GM18505 (cell line): ENCODE measurements around the gene RRAS.

Source experiments
- ATAC-seq: cut with Tn5 transposase; IDR thresholded peaks from one replicate; pipeline ENCODE4 v1.9.1; 2021; ENCODE audit not compliant: unreplicated experiment
- POLR2A ChIP-seq: IDR thresholded peaks from 4 replicates; pipeline ENCODE4 v1.6.1; 2011; ENCODE audit warnings: borderline replicate concordance; ENCODE audit not compliant: insufficient read depth, insufficient read length; ENCODE audit errors: extremely low read depth

The RRAS gene

DNA sequence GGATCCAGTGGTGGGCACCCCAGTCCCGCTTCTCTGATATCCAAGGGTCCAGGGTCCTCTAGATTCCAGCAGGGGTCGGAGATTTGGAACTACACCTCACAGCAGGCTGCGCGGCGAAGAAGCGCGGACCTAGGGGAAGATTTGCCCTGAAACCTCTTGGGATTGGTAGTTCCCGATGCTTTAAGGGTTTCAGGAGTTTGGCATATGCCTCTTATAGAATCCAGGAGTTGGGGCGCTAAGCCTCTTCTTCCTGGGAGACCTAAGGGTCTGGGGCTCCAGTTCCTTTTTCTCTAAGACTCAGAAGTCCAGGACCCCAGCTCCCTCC lies 26.1 kb upstream of the RRAS start:
- ATAC-seq: no peak
- no peak for TF ChIP-seq POLR2A

DNA sequence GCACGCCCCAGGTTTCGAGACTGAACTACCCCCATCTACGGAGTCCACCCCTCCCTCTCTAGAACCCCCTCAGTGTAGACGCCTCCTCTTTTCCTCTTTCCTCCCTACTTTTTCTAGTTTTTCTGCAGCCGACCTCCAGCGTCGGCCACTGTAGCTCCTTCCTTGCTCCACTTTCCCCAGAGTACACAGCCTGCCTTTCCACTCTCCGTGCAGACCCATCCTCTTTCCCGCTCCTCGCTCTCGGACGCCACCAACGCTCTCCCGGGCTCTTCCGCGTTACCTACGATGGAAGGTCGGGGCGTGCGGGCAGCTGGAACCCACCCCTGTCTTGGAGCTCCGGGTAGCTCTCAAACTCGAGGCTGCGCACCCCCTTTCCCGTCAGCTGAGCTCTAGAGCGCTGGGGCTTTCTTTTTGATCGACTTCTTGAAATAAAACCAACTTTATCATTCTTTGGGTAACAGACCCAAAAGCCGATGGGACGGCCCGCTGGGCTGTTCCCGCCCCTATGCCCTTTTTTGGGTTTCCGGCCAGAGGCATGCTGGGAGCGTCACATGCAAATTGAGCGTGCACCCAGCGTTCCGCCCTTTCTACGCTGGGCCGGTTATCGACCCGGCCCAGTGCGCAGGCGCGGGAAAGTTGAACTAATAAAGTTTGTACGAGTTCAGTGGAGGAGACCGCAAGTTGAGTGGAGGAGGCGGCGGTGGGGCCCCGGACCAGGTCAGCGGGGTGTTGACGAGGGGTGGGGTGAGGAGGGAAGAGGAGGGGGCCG lies 25.6 kb upstream of the RRAS start, which contains the start of the genes BCL2L12 and IRF3:
BCL2L12 (plus strand) TSS at position 583 of the 769 bp plus-strand sequence. CDS start 760 bp downstream, outside the sequence.
IRF3 (minus strand) TSS at position 507 of the 769 bp plus-strand sequence. CDS start 1,019 bp downstream, outside the sequence.
- ATAC-seq: peak; percentile 77
- TF ChIP-seq POLR2A: peak; percentile 71

DNA sequence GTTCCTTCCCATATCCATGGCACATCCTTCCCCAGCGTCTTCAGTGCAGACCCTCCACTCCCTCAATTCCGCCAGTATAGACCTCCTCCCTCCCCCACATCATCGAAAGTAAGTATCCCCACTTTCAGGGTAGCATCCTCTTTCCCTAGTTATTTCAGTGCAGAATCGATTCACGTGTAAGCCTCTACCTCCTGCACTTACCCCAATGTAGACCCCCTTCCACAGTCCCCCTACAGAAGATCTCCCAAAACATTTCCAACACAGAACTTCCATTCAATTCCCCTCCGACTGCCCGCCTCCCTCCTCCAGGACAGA lies 25.1 kb upstream of the RRAS start:
- TF ChIP-seq POLR2A: no peak
- ATAC-seq: no peak

DNA sequence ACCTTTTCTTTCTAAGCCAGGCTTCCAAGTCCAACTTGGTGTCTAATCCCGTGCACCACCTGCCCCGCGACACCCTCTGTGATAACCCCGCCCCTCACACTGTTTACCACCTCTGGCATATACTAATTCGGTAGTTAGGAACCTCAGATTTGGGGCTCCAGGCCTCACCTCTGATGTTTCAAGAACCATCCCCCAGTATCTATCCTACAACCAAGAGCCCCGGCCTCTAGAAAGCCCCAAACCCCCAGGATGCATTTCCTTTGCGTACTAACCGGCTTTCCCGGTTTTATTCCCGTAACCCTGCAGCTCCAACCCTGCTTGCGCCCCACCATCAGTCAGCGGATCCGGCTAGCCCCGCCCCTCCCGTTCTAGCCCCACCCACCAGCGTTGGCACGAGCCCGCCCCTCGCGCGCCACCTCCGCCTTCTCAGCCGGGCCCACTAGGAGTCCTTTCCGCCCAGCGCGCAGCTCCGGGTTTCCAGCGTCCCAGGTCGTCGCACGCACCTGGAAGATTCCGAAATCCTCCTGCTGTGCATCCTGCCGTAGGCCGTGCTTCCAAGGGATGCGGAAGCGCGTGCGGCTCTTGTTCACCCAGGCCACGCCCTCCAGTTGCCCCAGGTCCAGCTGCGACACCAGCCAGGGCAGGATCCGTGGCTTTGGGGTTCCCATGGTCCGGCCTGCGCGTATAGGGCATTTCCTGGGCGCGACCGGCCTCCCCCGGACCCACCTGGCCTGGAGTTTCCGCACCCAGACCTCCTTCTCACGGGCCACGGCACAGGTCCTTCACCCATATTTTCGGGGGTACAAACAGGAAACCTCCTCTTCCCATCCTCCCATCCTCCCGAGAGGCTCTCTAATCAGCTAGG lies 24.5 kb upstream of the RRAS start:
- peak; percentile 51 for ATAC-seq
- TF ChIP-seq POLR2A: peak; percentile 69

DNA sequence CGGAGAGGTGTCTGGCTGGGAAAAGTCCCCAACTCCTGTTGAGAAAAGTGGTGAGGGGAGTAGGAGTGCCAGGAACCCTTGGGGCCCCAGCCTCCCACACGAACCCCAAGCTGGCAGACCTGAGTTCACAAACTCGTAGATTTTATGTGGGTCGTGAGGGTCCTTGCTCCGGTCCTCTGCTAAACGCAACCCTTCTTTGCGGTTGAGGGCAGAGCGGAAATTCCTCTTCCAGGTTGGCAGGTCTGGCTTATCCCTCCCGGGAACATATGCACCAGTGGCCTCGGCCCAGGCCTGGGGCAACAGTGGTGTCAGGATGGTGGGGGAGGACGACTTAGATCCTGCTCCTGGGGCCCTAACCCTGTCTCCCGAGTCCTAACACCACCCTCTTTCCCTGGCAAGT lies 23.3 kb upstream of the RRAS start:
- no peak for TF ChIP-seq POLR2A

DNA sequence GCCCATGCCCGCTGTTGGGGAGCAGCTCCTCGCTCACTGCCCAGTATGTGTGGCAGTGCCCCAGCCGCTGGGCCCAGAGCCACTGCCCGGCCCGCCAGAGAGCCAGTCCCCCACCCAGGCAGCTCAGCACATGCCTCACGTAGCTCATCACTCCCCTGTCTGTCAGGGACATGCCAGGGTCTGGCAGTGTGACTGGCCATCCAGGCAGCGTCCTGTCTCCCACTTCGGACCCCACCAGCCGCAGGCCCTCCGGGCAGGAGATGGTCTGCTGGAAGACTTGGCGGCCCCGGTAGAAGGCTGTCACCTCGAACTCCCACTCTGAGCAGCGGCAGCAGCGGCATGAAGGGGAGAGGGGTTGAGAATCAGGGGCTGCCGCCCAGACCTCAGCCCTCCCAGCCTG lies 22.1 kb upstream of the RRAS start:
- no peak for TF ChIP-seq POLR2A
- ATAC-seq: no peak

More for the DNA sequence above, 23.3 kb upstream of the RRAS start:
- ATAC-seq: no peak

DNA sequence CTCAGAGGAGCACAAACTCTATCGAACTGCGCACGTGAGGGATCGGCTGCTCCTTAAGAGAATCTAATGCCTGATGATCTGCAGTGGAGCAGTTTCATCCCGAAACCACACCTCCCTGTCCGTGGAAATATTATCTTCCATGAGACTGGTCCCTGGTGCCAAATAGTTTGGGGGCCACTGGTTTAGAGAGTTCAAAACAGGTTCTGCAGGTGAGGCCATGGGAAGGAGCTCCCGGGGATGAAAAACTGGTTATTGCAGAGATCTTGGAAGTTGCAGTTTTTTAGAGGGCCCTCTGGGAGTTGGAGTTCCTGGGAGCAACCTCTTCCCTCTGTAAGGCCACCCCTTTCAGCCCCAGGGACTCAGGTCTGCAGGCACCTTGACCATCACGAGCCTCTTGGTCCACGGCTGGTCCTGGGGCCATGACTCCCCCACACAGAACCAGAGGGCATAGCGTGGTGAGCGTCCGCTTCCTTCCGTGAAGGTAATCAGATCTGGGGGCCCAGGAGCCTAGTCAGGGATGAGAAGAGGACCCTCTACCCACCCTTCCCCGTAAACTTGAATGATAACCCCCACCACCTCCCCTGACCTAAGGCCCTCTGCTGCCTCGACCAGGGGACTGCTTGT lies 20.5 kb upstream of the RRAS start:
- TF ChIP-seq POLR2A: no peak
- no peak for ATAC-seq

DNA sequence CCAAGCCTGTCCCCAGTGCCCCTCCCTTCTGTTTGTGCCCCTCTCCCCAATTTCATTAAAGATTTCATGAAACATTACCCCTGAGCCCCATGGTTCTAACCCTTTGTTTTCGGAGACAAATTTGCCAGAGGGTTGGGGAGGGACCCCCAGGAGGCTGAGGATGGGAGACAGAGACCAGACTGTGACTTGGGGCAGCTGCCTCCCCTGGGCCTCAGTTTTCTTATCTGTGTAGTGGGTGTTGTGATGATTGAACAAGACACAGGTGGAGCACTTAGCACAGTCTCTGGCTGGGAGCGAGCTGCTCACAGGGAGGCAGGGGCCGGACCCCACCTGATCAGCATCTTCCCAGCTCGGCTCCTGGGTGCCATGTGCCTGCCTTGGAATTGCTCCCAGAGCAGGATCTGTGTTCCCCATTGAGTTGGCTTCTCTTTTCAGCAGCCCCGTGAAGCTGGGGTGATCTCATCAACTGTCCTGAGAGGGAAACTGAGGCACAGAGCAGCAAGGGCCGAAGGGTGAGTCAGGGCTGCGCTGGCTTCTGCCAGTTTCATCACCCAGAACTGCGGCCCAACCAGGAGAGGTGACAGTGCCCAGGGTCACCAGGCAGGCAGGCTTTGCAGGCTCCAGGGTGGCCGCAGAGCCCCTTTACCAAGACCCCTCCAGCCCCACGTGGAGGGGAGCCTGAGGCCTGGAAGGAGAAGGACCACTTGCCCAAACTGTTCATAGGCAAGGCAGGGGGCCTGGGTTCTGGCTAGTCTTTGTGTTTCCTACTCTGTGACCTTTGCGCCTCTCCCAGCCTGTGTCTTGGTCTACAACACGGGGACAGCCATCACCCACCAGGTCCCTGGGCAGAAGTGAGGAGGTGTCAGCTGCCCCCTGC lies 18.9 kb upstream of the RRAS start:
- TF ChIP-seq POLR2A: peak; percentile 1
- ATAC-seq: no peak

DNA sequence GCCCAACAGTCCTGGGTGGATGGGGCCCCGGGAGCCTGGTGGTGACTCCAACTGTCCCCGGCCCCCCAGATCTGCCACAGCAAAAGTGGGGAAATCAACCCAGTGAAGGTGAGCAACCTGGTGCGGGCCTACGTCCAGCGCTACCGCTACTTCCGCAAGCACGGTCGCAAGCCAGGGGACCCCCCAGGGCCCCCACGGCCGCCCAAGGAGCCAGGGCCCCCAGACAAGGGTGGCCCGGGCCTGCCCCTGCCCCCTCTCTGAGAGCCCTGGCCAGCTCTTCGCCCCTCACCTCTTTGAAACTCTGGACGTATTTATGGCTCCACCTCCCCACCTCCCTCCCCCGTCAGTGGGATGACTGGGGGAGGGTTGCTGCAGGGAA lies 18.2 kb upstream of the RRAS start:
- no peak for ATAC-seq
- no peak for TF ChIP-seq POLR2A

DNA sequence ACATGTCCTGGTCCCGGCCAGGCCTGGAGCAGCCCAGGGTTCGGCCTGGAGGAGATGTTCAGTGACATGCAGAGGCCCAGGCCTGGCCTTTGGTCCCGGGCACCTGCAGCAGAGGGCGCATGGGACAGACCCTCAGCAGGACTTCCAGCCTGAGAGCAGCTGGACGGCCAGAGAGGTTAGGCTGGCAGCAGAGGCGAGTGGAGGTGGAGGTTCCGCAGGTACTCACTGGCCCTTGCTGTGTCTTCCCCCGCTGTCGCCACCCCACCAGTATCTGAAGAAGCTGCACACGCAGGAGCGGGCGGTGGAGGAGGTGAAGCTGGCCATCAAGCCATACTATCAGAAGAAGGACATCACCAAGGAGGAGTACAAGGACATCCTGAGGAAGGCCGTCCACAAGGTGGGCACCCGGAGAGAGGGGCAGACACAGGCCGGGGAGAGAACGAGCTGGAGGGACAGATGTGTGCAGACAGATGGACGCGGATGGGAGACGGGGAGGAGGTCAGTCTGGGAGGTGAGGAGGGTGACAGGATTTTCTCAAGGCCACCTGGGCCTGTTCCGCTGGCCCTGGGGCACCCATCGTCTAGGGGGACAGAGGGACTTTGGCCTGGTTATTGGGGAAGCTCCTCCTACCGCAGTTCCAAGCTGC lies 17.7 kb upstream of the RRAS start:
- ATAC-seq: no peak

DNA sequence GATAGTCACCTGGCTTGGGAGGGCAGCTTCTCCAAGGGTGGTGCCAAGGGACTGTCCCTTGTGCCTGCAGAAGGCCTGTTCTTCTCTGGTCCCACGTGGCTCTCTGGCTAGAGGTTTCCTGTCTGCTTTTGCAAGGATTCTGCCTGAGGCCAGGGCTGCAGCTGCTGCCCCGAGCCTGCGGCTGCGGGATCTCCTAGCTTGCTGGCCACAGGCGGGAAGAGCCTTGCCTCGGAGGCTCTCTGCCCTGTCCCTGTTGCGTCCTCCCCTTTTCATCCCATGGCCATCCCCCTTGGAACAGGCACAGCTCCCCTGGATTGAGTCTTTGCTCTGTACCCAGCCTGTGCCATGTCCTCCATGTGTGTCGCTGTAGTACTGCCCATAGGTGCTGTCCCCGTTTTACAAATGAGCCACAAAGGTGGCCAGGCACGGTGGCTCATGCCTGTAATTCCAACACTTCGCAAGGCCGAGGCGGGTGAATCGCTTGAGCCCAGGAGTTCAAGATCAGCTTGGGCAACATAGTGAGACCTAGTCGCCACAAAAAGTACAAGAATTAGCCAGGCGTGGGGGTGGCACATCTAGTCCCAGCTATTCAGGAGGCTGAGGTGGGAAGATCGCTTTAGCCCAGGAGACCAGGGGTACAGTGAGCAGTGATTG lies 16.6 kb upstream of the RRAS start:
- no peak for TF ChIP-seq POLR2A
- ATAC-seq: no peak

More for the DNA sequence above, 17.7 kb upstream of the RRAS start:
- TF ChIP-seq POLR2A: no peak
